K562 (cell line): Measurements from ENCODE around the gene RUSC1. TPM values are rescaled to one million over a fixed set of nuclear protein-coding genes. Genes with fewer than 3 reads are reported as not detected.
A peak's percentile ranks its signal among the peaks of the same experiment; 100 is the strongest.

Source experiments
- COPS2 ChIP-seq: fragments of 450-650 bp; conservative IDR thresholded peaks from 2 replicates; pipeline ENCODE4 v1.6.1; 2016; ENCODE audit warnings: mild to moderate bottlenecking, moderate library complexity
- EGR1 ChIP-seq: fragments of 450-650 bp; conservative IDR thresholded peaks from 2 replicates; pipeline ENCODE4 v1.6.1; 2017; ENCODE audit warnings: mild to moderate bottlenecking
- FOS ChIP-seq: IDR thresholded peaks from 3 replicates; pipeline ENCODE4 v1.6.1; 2011; ENCODE audit not compliant: insufficient read length; ENCODE audit errors: extremely low read depth
- HES1 ChIP-seq: fragments of 450-650 bp; IDR thresholded peaks from 2 replicates; pipeline ENCODE4 v1.6.1; 2016; ENCODE audit warnings: low read depth, mild to moderate bottlenecking, moderate library complexity
- MCM2 ChIP-seq: fragments of 450-650 bp; IDR thresholded peaks from 2 replicates; pipeline ENCODE4 v1.6.1; 2017; ENCODE audit warnings: low read depth, mild to moderate bottlenecking
- NBN ChIP-seq: fragments of 450-650 bp; IDR thresholded peaks from 2 replicates; pipeline ENCODE4 v1.6.1; 2016; ENCODE audit warnings: low read depth, mild to moderate bottlenecking
- NCOA4 ChIP-seq: fragments of 450-650 bp; IDR thresholded peaks from 2 replicates; pipeline ENCODE4 v1.6.1; 2018; ENCODE audit warnings: mild to moderate bottlenecking; ENCODE audit not compliant: partially characterized antibody
- THRA ChIP-seq: fragments of 450-650 bp; IDR thresholded peaks from 2 replicates; pipeline ENCODE4 v1.6.1; 2017; ENCODE audit warnings: mild to moderate bottlenecking, moderate library complexity
- VEZF1 ChIP-seq: fragments of 200-800 bp; sonication (Bioruptor generic); IDR thresholded peaks from 2 replicates; pipeline ENCODE4 v1.6.1; 2017; ENCODE audit warnings: missing genetic modification characterization, missing compliant biosample characterization
- XRCC5 ChIP-seq: fragments of 200-400 bp; formaldehyde crosslinking; IDR thresholded peaks from 2 replicates; pipeline ENCODE4 v1.6.1; 2017; ENCODE audit warnings: low read depth, mild to moderate bottlenecking, low read length
- ZNF3 ChIP-seq: fragments of 250-450 bp; sonication (Bioruptor Pico); IDR thresholded peaks from 2 replicates; pipeline ENCODE4 v1.5.0; 2021; ENCODE audit warnings: mild to moderate bottlenecking, moderate library complexity
- polyA plus RNA-seq, 8 experiments: library from polyadenylated mRNA; depleted of rRNA in 4 of 8; stranded (reverse) in 5 of 8; unstranded in 3 of 8; fragments of >200 nt; fragmentation: Nextera tagmentation in 2 of 8; fragmentation: Illumina TruSeq in 1 of 8; extraction: Ambion mirVana in 2 of 8; extraction: Trizol in 1 of 8; gene quantifications; 2 replicates each; pipeline versions ENCODE4 v1.2.1 to v1.2.3, GENCODE V29; 2011 to 2014; ENCODE audit warnings: inconsistent platforms in 1 of 8, missing spikeins in 1 of 8
- total RNA-seq, 7 experiments: library from RNA; depleted of rRNA in 6 of 7; stranded (reverse); fragments of >200 nt in 6 of 7; fragmentation: Illumina TruSeq in 2 of 7; extraction: Trizol in 2 of 7; gene quantifications; 2 replicates each; pipeline versions ENCODE4 v1.2.1 to v1.2.3, GENCODE V29; 2011 to 2021; ENCODE audit warnings: low replicate concordance in 1 of 7
- TF ChIP-seq, protein P1 (sequence below): fragments of 250-450 bp; sonication (Bioruptor Pico); IDR thresholded peaks from 2 replicates; pipeline ENCODE4 v1.8.0; 2022; ENCODE audit warnings: inconsistent platforms, mild to moderate bottlenecking, moderate library complexity, borderline replicate concordance
- TF ChIP-seq, protein P2 (sequence below): fragments of 250-450 bp; sonication (Bioruptor Pico); IDR thresholded peaks from 2 replicates; pipeline ENCODE4 v1.4.0; 2020
- TF ChIP-seq, protein P3 (sequence below): sonication (generic); formaldehyde crosslinking; IDR thresholded peaks from 2 replicates; pipeline ENCODE4 v1.8.1; 2023; ENCODE audit warnings: mild to moderate bottlenecking, missing genetic modification reagents

Gene RUSC1
- total and polyA plus RNA-seq, 9 of the 15 experiments (the other 6 are each of a cell fraction or from before 2014, with no cell fraction given): 5.7 to 68.3 (median 33.6) TPM

- TF ChIP-seq, protein P1, sequence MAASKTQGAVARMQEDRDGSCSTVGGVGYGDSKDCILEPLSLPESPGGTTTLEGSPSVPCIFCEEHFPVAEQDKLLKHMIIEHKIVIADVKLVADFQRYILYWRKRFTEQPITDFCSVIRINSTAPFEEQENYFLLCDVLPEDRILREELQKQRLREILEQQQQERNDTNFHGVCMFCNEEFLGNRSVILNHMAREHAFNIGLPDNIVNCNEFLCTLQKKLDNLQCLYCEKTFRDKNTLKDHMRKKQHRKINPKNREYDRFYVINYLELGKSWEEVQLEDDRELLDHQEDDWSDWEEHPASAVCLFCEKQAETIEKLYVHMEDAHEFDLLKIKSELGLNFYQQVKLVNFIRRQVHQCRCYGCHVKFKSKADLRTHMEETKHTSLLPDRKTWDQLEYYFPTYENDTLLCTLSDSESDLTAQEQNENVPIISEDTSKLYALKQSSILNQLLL (CRISPR knock-in tag): no peak
- TF ChIP-seq HES1 (no peak; the same call in 1 of the 2 replicates), FOS (peak; percentile 87), EGR1 (peak; percentile 34; the same call in 1 of the 2 replicates), MCM2 (no peak), XRCC5 (no peak), NCOA4 (no peak), ZNF3 (no peak), THRA (no peak), VEZF1 (CRISPR knock-in tag) (peak; percentile 60), NBN (no peak), COPS2 (no peak)
- TF ChIP-seq, protein P2, sequence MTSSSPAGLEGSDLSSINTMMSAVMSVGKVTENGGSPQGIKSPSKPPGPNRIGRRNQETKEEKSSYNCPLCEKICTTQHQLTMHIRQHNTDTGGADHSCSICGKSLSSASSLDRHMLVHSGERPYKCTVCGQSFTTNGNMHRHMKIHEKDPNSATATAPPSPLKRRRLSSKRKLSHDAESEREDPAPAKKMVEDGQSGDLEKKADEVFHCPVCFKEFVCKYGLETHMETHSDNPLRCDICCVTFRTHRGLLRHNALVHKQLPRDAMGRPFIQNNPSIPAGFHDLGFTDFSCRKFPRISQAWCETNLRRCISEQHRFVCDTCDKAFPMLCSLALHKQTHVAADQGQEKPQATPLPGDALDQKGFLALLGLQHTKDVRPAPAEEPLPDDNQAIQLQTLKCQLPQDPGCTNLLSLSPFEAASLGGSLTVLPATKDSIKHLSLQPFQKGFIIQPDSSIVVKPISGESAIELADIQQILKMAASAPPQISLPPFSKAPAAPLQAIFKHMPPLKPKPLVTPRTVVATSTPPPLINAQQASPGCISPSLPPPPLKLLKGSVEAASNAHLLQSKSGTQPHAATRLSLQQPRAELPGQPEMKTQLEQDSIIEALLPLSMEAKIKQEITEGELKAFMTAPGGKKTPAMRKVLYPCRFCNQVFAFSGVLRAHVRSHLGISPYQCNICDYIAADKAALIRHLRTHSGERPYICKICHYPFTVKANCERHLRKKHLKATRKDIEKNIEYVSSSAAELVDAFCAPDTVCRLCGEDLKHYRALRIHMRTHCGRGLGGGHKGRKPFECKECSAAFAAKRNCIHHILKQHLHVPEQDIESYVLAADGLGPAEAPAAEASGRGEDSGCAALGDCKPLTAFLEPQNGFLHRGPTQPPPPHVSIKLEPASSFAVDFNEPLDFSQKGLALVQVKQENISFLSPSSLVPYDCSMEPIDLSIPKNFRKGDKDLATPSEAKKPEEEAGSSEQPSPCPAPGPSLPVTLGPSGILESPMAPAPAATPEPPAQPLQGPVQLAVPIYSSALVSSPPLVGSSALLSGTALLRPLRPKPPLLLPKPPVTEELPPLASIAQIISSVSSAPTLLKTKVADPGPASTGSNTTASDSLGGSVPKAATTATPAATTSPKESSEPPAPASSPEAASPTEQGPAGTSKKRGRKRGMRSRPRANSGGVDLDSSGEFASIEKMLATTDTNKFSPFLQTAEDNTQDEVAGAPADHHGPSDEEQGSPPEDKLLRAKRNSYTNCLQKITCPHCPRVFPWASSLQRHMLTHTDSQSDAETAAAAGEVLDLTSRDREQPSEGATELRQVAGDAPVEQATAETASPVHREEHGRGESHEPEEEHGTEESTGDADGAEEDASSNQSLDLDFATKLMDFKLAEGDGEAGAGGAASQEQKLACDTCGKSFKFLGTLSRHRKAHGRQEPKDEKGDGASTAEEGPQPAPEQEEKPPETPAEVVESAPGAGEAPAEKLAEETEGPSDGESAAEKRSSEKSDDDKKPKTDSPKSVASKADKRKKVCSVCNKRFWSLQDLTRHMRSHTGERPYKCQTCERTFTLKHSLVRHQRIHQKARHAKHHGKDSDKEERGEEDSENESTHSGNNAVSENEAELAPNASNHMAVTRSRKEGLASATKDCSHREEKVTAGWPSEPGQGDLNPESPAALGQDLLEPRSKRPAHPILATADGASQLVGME: no peak
- TF ChIP-seq, protein P3, sequence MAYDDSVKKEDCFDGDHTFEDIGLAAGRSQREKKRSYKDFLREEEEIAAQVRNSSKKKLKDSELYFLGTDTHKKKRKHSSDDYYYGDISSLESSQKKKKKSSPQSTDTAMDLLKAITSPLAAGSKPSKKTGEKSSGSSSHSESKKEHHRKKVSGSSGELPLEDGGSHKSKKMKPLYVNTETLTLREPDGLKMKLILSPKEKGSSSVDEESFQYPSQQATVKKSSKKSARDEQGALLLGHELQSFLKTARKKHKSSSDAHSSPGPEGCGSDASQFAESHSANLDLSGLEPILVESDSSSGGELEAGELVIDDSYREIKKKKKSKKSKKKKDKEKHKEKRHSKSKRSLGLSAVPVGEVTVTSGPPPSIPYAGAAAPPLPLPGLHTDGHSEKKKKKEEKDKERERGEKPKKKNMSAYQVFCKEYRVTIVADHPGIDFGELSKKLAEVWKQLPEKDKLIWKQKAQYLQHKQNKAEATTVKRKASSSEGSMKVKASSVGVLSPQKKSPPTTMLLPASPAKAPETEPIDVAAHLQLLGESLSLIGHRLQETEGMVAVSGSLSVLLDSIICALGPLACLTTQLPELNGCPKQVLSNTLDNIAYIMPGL (CRISPR knock-in tag): peak; percentile 57; the same call in 1 of the 2 replicates
Observed at GRCh38 chr1:155308493-155309422, 11.9 kb upstream of the RUSC1 start, which contains the start of gene FDPS (continued).
